Activated naive CD8-positive, alpha-beta T cell treated with anti-CD3 and anti-CD28 coated beads, Interleukin-2, amount 50 U/mL, for 24 hours (primary cell): ENCODE data around the gene CGB3.

Experiments
- ATAC-seq: fragments of 150-1000 bp; cut with Tn5 transposase; one replicate; pipeline ENCODE4 v1.10.0; 2021
- DNase-seq: peaks from one replicate; pipeline ENCODE4 v3.0.0; 2021
- H3K27ac Mint-ChIP-seq: one replicate; pipeline ENCODE4 v1.8.0; 2021; ENCODE audit warnings: mild to moderate bottlenecking, mixed read lengths
- H3K27me3 Mint-ChIP-seq: one replicate; pipeline ENCODE4 v1.8.0; 2021; ENCODE audit warnings: mixed read lengths
- H3K36me3 Mint-ChIP-seq: one replicate; pipeline ENCODE4 v1.8.0; 2021; ENCODE audit warnings: low read depth, mixed read lengths
- H3K4me1 Mint-ChIP-seq: one replicate; pipeline ENCODE4 v1.8.0; 2021; ENCODE audit warnings: mixed read lengths
- H3K4me3 Mint-ChIP-seq: one replicate; pipeline ENCODE4 v1.8.0; 2021; ENCODE audit warnings: mild to moderate bottlenecking, moderate library complexity, mixed read lengths
- H3K9me3 Mint-ChIP-seq: one replicate; pipeline ENCODE4 v1.8.0; 2021; ENCODE audit warnings: mixed read lengths

CGB3 gene

GRCh38 chr19:48991011-48991609 is 33.0 kb downstream of the CGB3 start:
- Mint-ChIP-seq H3K9me3 (no peaks in the 10 kb centered on the region), H3K4me3 (no peak overlapping the region), H3K36me3 (peaks cover 30% of the 10 kb centered on the region), H3K27me3 (no peaks in the 10 kb centered on the region), H3K27ac (peak overlapping the region; percentile 22), H3K4me1 (peaks cover 55% of the 10 kb centered on the region)
- ATAC-seq (no peak), DNase-seq (no peak)

GRCh38 chr19:48990400-48990799 is 33.7 kb downstream of the CGB3 start:
- no peaks in the 10 kb centered on the region for H3K27me3 Mint-ChIP-seq
- H3K4me1 Mint-ChIP-seq: peaks cover 52% of the 10 kb centered on the region
- ATAC-seq (no peak), DNase-seq (no peak)
- peak overlapping the region; percentile 23 for H3K27ac Mint-ChIP-seq
- no peak overlapping the region for H3K4me3 Mint-ChIP-seq
- H3K9me3 Mint-ChIP-seq: no peaks in the 10 kb centered on the region
- peaks cover 30% of the 10 kb centered on the region for H3K36me3 Mint-ChIP-seq

DNA sequence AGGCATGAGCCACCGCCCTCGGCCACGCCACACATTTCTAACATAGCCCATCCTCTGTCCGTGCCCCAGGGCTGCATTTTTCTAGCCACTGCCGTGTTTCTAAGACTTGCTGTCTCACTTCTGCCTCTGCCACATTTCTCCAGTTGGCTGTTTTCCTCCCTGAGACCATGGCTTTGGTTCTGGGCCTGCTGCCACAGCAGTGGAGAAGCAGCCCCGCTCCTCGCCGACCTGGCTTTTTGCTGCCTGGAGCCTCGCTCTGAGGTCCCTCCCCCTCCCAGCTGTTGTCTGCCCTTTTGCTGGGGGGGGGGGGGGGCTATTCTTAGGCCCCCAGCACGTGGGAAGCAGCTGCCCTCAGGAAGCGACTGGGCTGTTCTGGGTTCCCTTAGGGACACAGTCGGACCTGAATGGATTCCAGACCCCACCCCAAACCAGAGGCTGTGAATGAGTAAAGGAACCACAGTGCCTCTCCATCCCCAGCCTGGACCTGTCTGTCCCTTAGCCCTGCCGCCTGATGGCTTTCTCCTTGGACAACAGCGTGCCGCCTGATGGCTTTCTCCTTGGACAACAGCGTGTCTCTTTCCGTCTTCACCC is 34.3 kb downstream of the CGB3 start:
- Mint-ChIP-seq H3K27me3 (no peaks in the 10 kb centered on the region), H3K4me1 (peaks cover 47% of the 10 kb centered on the region), H3K4me3 (no peak overlapping the region)

DNA sequence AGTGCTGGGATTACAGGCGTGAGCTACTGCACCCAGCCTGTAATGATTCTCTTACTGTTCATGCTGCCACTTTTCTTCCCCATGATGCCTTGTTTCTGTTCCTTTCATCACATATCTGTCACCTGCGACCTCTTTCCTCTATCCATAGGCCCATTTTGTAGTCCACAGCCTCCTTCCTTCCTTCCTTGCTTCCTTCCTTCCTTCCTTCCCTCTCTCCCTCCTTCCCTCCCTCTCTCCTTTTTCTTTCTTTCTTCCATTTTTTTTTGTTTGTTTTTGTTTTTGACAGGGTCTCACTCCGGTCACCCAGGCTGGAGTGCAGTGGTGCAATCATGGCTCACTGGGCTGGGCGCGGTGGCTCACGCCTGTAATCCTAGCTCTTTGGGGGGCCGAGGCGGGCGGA is 35.3 kb downstream of the CGB3 start:
- peaks cover 28% of the 10 kb centered on the region for H3K36me3 Mint-ChIP-seq
- H3K4me1 Mint-ChIP-seq: peaks cover 39% of the 10 kb centered on the region
- H3K27ac Mint-ChIP-seq: peak overlapping the region; percentile 77
- no peaks in the 10 kb centered on the region for H3K27me3 Mint-ChIP-seq
- ATAC-seq (no peak), DNase-seq (no peak)
- H3K4me3 Mint-ChIP-seq: no peak overlapping the region
- no peaks in the 10 kb centered on the region for H3K9me3 Mint-ChIP-seq

More for the DNA sequence above, 34.3 kb downstream of the CGB3 start:
- Mint-ChIP-seq H3K36me3 (peaks cover 32% of the 10 kb centered on the region), H3K27ac (no peak overlapping the region), H3K9me3 (no peaks in the 10 kb centered on the region)
- ATAC-seq: no peak
- no peak for DNase-seq

GRCh38 chr19:48988286-48988685 is 35.8 kb downstream of the CGB3 start:
- no peaks in the 10 kb centered on the region for H3K9me3 Mint-ChIP-seq
- H3K27ac Mint-ChIP-seq: peak overlapping the region; percentile 91
- peaks cover 37% of the 10 kb centered on the region for H3K4me1 Mint-ChIP-seq
- H3K4me3 Mint-ChIP-seq: no peak overlapping the region
- ATAC-seq (no peak), DNase-seq (no peak)
- H3K27me3 Mint-ChIP-seq: no peaks in the 10 kb centered on the region
- H3K36me3 Mint-ChIP-seq: peaks cover 30% of the 10 kb centered on the region

DNA sequence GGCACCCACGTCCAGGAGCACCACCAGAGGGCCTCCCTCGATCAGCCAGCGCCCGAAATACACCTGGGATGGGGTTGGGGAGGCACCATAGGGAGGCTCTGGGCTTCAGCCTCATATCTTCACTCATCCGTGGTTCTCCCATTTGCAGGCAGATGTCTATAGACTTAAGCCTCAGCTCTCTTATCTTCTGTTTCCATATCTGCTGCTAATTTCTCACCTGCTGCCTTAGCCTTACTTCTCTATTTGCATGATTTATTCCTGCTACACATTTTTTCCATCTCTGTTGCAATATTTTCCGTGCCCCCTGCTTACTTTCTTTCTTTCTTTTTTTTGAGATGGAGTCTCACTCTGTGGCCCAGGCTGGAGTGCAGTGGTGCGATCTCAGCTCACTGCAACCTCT is 36.8 kb downstream of the CGB3 start:
- ATAC-seq (peak; percentile 68), DNase-seq (no peak)
- Mint-ChIP-seq H3K27me3 (no peaks in the 10 kb centered on the region), H3K4me3 (peak overlapping the region; percentile 34), H3K9me3 (no peaks in the 10 kb centered on the region), H3K27ac (peak overlapping the region; percentile 91), H3K36me3 (peaks cover 35% of the 10 kb centered on the region), H3K4me1 (peaks cover 35% of the 10 kb centered on the region)

DNA sequence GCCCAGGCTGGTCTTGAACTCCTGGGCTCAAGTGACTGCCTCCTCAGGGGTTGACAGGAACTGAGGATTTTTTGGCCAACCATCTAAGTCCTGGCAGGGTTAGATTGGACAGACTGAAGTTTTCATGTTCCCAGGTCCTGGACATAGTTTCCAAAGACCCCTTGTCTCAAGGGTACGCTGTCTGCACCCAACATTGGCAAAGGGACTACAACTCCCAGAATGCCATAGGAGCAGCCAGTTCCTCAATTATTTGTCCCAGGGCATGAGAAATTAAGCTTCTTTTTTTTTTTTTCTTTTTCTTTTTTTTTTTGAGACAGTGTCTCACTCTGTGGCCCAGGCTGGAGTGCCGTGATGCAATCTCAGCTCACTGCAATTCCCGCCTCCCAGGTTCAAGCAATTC is 37.9 kb downstream of the CGB3 start:
- peaks cover 41% of the 10 kb centered on the region for H3K36me3 Mint-ChIP-seq
- DNase-seq: no peak
- H3K4me3 Mint-ChIP-seq: no peak overlapping the region
- H3K27ac Mint-ChIP-seq: no peak overlapping the region
- peaks cover 30% of the 10 kb centered on the region for H3K4me1 Mint-ChIP-seq
- ATAC-seq: no peak
- H3K9me3 Mint-ChIP-seq: no peaks in the 10 kb centered on the region
- H3K27me3 Mint-ChIP-seq: no peaks in the 10 kb centered on the region

GRCh38 chr19:48985711-48986110 is 38.4 kb downstream of the CGB3 start:
- H3K36me3 Mint-ChIP-seq: peaks cover 40% of the 10 kb centered on the region
- peaks cover 27% of the 10 kb centered on the region for H3K4me1 Mint-ChIP-seq
- ATAC-seq (no peak), DNase-seq (no peak)
- H3K4me3 Mint-ChIP-seq: no peak overlapping the region
- no peaks in the 10 kb centered on the region for H3K9me3 Mint-ChIP-seq
- no peak overlapping the region for H3K27ac Mint-ChIP-seq
- H3K27me3 Mint-ChIP-seq: no peaks in the 10 kb centered on the region

DNA sequence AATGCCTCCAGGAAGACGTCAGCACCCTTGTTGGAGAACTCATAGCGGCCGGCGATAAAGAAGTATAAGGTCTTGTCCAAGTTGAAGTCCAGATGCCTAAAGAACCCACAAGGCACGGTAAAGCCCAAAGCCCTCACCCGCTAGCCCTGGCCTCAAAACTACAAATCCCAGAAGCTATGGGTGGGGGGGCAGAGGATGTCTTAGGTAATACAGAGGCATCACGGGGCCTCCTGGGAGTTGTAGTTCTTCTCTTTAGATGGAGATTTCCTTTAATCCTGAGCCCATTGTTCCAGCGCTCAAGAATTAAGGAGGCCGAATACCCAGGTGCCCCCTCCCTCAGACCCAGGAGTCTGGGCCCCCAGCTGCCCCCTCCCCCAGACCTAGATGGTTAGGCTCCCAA is 41.9 kb downstream of the CGB3 start:
- Mint-ChIP-seq H3K36me3 (peaks cover 37% of the 10 kb centered on the region), H3K9me3 (no peaks in the 10 kb centered on the region)
- ATAC-seq: no peak

GRCh38 chr19:48977061-48977460 is 47.1 kb downstream of the CGB3 start:
- peaks cover 22% of the 10 kb centered on the region for H3K4me1 Mint-ChIP-seq
- H3K36me3 Mint-ChIP-seq: peaks cover 32% of the 10 kb centered on the region

More for the DNA sequence above, 41.9 kb downstream of the CGB3 start:
- Mint-ChIP-seq H3K4me3 (no peak overlapping the region), H3K27ac (no peak overlapping the region), H3K27me3 (no peaks in the 10 kb centered on the region), H3K4me1 (peaks cover 29% of the 10 kb centered on the region)
- DNase-seq: no peak

DNA sequence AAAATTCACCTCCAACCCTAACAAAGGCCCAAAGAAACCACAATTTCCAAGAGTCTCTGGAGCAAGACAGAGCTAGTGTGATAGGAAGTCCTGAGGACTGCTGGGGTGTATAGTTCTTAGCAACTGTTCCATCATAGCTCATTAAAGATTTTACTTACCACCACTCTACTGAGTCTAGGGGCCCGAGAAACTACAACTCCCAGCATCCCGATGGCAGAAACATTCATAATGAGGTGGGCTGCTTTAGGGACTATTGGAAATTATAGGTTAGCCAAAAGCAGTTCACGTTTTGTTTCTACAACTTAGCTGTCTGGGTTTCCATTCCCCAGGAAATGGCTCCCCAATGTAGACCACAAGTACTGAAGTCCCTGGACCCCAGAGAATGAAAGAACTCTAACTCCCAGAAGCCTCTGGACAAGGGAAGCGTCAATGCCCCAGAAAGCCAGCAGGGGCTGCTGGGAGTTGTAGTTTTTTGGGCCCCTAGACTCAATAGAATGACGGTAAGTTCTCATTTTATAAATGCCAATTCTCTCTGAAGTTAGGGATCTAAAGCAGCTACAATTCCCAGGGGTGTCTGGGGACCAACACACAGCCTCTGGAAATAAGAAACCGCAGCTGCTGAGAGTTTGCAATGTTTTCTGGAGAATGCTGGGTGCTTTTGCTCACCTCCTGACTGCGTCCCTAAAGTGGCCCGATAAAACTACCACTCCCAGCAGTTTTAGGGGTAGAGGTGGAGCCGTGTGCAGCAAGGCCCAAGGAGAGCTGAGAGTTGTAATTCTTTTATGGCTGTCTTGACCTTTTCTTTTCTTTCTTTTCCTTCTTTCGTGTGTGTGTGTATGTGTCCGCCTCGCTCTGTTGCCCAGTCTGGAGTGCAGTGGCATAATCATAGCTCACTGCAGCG is 47.9 kb downstream of the CGB3 start:
- ATAC-seq (no peak), DNase-seq (no peak)
- no peak overlapping the region for H3K4me3 Mint-ChIP-seq
- peaks cover 22% of the 10 kb centered on the region for H3K4me1 Mint-ChIP-seq
- H3K36me3 Mint-ChIP-seq: peaks cover 29% of the 10 kb centered on the region
- no peaks in the 10 kb centered on the region for H3K9me3 Mint-ChIP-seq
- no peak overlapping the region for H3K27ac Mint-ChIP-seq
- no peaks in the 10 kb centered on the region for H3K27me3 Mint-ChIP-seq

More at GRCh38 chr19:48977061-48977460, 47.1 kb downstream of the CGB3 start:
- no peaks in the 10 kb centered on the region for H3K9me3 Mint-ChIP-seq
- H3K27me3 Mint-ChIP-seq: no peaks in the 10 kb centered on the region
- no peak overlapping the region for H3K4me3 Mint-ChIP-seq
- DNase-seq: no peak
- no peak overlapping the region for H3K27ac Mint-ChIP-seq
- ATAC-seq: no peak
